B cell (primary cell): ENCODE measurements around the gene CREB5. TPM values are rescaled to one million over a fixed set of nuclear protein-coding genes. Genes with fewer than 3 reads are reported as not detected.

ENCODE experiments used
- ATAC-seq: fragments of 200-7000 bp; cut with Tn5 transposase; one replicate; pipeline ENCODE4 v1.10.0; 2021; ENCODE audit warnings: low read depth, mild to moderate bottlenecking, moderate number of reproducible peaks, moderate library complexity
- CTCF ChIA-PET: fragments of 350-600 bp; sonication (Branson Sonifier 250); formaldehyde crosslinking; loops from one replicate; lab custom pipeline; 2021; ENCODE audit warnings: antibody characterized with exemption, inconsistent platforms; lab: Charles Lee
- POLR2A ChIA-PET: fragments of 350-600 bp; sonication (Branson Sonifier 250); formaldehyde crosslinking; loops from one replicate; lab custom pipeline; 2021; ENCODE audit warnings: antibody characterized with exemption; lab: Charles Lee
- DNase-seq: peaks from one replicate; pipeline ENCODE4 v3.0.0; 2013
- H2AFZ ChIP-seq: 2 replicates; pipeline ENCODE4 v1.6.1; 2012; ENCODE audit warnings: mild to moderate bottlenecking, low read depth, low read length; ENCODE audit not compliant: insufficient read depth, poor library complexity, severe bottlenecking
- H3K27ac ChIP-seq, 2 donors: 1 replicate in 1 of 2; 2 replicates in 1 of 2; pipeline ENCODE4 v1.5.1; 2012 to 2013; ENCODE audit warnings: low read length in 2 of 2, mild to moderate bottlenecking in 2 of 2, moderate library complexity in 1 of 2
- H3K27me3 ChIP-seq, 4 experiments: fragments of 200-600 bp in 1 of 4; sonication (generic) in 1 of 4; replicated peaks in 1 of 4; 1 replicate in 2 of 4; 2 replicates in 2 of 4; pipeline versions ENCODE4 v1.6.1 to v1.7.0; 2013 to 2016; ENCODE audit warnings: low read length in 3 of 4, mild to moderate bottlenecking in 2 of 4, mixed read lengths in 1 of 4, moderate library complexity in 1 of 4; ENCODE audit not compliant: insufficient read depth in 4 of 4, control insufficient read depth in 3 of 4; ENCODE audit errors: control extremely low read depth in 1 of 4
- H3K36me3 ChIP-seq, 2 experiments: replicated peaks in 1 of 2; 1 replicate in 1 of 2; 2 replicates in 1 of 2; pipeline versions ENCODE4 v1.6.1 to v1.7.1; 2013; ENCODE audit warnings: low read length in 1 of 2; ENCODE audit not compliant: insufficient read depth in 2 of 2, control insufficient read depth in 1 of 2; ENCODE audit errors: control extremely low read depth in 1 of 2, extremely low read depth in 1 of 2
- H3K4me1 ChIP-seq, 2 donors: fragments of 200-600 bp in 1 of 2; sonication (generic) in 1 of 2; 1 replicate in 1 of 2; 2 replicates in 1 of 2; pipeline versions ENCODE4 v1.5.1 to v1.6.1; 2013 to 2017; ENCODE audit warnings: low read length in 2 of 2; ENCODE audit not compliant: control insufficient read depth in 2 of 2, insufficient read depth in 2 of 2
- H3K4me2 ChIP-seq: replicated peaks from 2 replicates; pipeline ENCODE3; 2012; ENCODE audit warnings: mild to moderate bottlenecking, low read depth, low read length; ENCODE audit not compliant: poor library complexity, severe bottlenecking
- H3K4me3 ChIP-seq, 5 experiments: fragments of 200-600 bp in 1 of 5; sonication (generic) in 1 of 5; 1 replicate in 3 of 5; 2 replicates in 2 of 5; pipeline versions ENCODE4 v1.5.1 to v1.7.0; 2011 to 2016; ENCODE audit warnings: low read length in 4 of 5, mild to moderate bottlenecking in 4 of 5, low read depth in 2 of 5, control low read depth in 1 of 5, moderate library complexity in 1 of 5; ENCODE audit not compliant: insufficient read depth in 1 of 5; ENCODE audit errors: control extremely low read depth in 1 of 5, extremely low read depth in 1 of 5
- H3K79me2 ChIP-seq: fragments of 200-600 bp; sonication (generic); one replicate; pipeline ENCODE4 v1.6.0; 2016; ENCODE audit warnings: low read length; ENCODE audit not compliant: control insufficient read depth, insufficient read depth
- H3K9ac ChIP-seq: fragments of 200-600 bp; sonication (generic); 2 replicates; pipeline ENCODE4 v1.6.1; 2017; ENCODE audit warnings: mild to moderate bottlenecking, low read length, moderate library complexity
- H3K9me3 ChIP-seq, 3 donors: one replicate each; pipeline versions ENCODE4 v1.6.1 to v1.7.1; 2013; ENCODE audit warnings: low read length in 2 of 3; ENCODE audit not compliant: control insufficient read depth in 2 of 3, insufficient read depth in 1 of 3; ENCODE audit errors: control extremely low read depth in 1 of 3
- H4K20me1 ChIP-seq: 2 replicates; pipeline ENCODE4 v1.6.0; 2012; ENCODE audit warnings: mild to moderate bottlenecking, low read length; ENCODE audit not compliant: insufficient read depth, control insufficient read depth, poor library complexity, severe bottlenecking
- H3K27ac Mint-ChIP-seq: one replicate; pipeline ENCODE4 v1.8.0; 2021; ENCODE audit warnings: mixed read lengths
- H3K27me3 Mint-ChIP-seq: one replicate; pipeline ENCODE4 v1.8.0; 2021; ENCODE audit warnings: mixed read lengths
- H3K4me1 Mint-ChIP-seq: one replicate; pipeline ENCODE4 v1.8.0; 2021; ENCODE audit warnings: mixed read lengths
- H3K4me3 Mint-ChIP-seq: one replicate; pipeline ENCODE4 v1.8.0; 2021; ENCODE audit warnings: mixed read lengths
- H3K9me3 Mint-ChIP-seq: one replicate; pipeline ENCODE4 v1.8.0; 2022; ENCODE audit warnings: mixed read lengths; ENCODE audit not compliant: insufficient read depth
- EZH2 ChIP-seq: IDR thresholded peaks from 2 replicates; pipeline ENCODE4 v1.6.1; 2012; ENCODE audit warnings: borderline replicate concordance, low read depth, mild to moderate bottlenecking, moderate library complexity, low read length; ENCODE audit not compliant: insufficient read depth, poor library complexity, severe bottlenecking
- WGBS: methylation state at CpG from one replicate; pipeline ENCODE4 v1.1.5; 2013; ENCODE audit warnings: missing lambda C conversion rate; ENCODE audit not compliant: insufficient coverage; 5-methylcytosine and 5-hydroxymethylcytosine counted together
- intact Hi-C: fragments of 100-400 bp; cut with micrococcal nuclease; formaldehyde crosslinking; loops from one replicate; pipeline ENCODE4 v1.10.0; 2022
- polyA plus RNA-seq: library from polyadenylated mRNA; depleted of rRNA; stranded (reverse); fragments of >200 nt; gene quantifications from 2 replicates; pipeline ENCODE4 v1.2.3, GENCODE V29; 2012
- total RNA-seq, 2 donors: library from RNA; stranded (reverse); fragments of 120-200 nt in 1 of 2; gene quantifications; 1 replicate in 1 of 2; 2 replicates in 1 of 2; pipeline versions ENCODE4 v1.2.3 to v1.2.4, GENCODE V29; 2013 to 2022
- TF ChIP-seq, protein P1 (sequence below): fragments of 200-600 bp; IDR thresholded peaks from one replicate; pipeline ENCODE4 v1.8.0; 2022; ENCODE audit warnings: antibody characterized with exemption, mild to moderate bottlenecking

CREB5 gene
- total and polyA plus RNA-seq, 2 donors (not counting 1 experiment from before 2014, with no cell fraction given): 0.05 to 0.95 TPM

DNA sequence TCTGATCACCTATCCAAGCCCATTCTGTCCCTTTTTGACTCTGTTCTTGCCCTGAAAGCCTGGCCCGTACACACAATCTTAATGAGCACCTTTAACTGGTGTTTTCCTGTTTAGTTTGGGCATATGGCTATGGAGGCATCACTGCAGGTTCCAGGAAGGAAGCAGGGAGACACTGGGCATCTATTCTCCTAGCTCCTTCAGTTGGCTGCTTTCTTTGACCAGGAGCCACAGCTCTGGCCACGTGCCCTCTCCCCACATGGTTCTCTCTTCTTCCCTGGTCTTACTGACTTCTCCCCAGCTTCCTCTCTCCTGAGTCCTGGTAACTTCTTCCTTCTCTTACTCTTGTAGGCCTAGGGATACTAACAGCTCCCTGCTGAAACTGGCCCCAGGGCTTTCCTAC is 144.4 kb downstream of the CREB5 start:
- no peak for DNase-seq
- no peak overlapping the region for H3K4me3 Mint-ChIP-seq
- TF ChIP-seq EZH2: no peak
- TF ChIP-seq, protein P1, sequence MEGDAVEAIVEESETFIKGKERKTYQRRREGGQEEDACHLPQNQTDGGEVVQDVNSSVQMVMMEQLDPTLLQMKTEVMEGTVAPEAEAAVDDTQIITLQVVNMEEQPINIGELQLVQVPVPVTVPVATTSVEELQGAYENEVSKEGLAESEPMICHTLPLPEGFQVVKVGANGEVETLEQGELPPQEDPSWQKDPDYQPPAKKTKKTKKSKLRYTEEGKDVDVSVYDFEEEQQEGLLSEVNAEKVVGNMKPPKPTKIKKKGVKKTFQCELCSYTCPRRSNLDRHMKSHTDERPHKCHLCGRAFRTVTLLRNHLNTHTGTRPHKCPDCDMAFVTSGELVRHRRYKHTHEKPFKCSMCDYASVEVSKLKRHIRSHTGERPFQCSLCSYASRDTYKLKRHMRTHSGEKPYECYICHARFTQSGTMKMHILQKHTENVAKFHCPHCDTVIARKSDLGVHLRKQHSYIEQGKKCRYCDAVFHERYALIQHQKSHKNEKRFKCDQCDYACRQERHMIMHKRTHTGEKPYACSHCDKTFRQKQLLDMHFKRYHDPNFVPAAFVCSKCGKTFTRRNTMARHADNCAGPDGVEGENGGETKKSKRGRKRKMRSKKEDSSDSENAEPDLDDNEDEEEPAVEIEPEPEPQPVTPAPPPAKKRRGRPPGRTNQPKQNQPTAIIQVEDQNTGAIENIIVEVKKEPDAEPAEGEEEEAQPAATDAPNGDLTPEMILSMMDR: no peak
- H3K4me1 Mint-ChIP-seq: no peaks in the 10 kb centered on the region
- no peak overlapping the region for H3K27ac Mint-ChIP-seq
- POLR2A ChIA-PET: no interaction called here
- peaks cover 0 to 6% (median 1%) of the 10 kb centered on the region in 4 experiments for H3K27me3 ChIP-seq
- 71% methylated on average over 1 of the region's 2 CpGs for WGBS
- no peaks in the 10 kb centered on the region for H4K20me1 ChIP-seq
- no peak overlapping the region for H2AFZ ChIP-seq
- peaks cover 15% of the 10 kb centered on the region for H3K27me3 Mint-ChIP-seq
- H3K36me3 ChIP-seq: no peaks in the 10 kb centered on the region
- H3K4me3 ChIP-seq: no peak overlapping the region
- no peaks in the 10 kb centered on the region for H3K4me1 ChIP-seq
- H3K4me2 ChIP-seq: no peak overlapping the region
- no peaks in the 10 kb centered on the region for H3K9me3 ChIP-seq
- no peak overlapping the region for H3K9ac ChIP-seq
- H3K79me2 ChIP-seq: no peaks in the 10 kb centered on the region
- CTCF ChIA-PET: no interaction called here
- intact Hi-C loops: no loop called here
- H3K9me3 Mint-ChIP-seq: no peaks in the 10 kb centered on the region
- H3K27ac ChIP-seq: no peak overlapping the region
- no peak for ATAC-seq

DNA sequence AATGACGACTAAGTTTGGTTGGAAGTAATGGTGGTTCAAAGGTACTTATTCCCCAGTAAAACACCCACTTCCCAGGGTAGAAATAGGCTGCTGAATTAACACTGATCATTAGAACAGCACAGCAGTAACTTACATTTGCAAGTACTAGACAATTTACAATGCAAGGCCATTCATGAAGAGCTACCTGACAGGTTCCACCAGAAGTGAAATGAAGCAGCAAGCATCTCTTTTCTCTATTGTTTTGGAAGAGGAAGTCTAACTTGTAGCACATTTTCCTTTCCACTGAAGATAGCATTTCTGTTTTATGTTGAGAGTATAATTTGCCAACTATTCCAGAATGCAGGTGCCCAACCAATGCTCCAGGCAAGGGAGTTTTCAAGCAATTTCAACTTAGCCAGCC is 145.9 kb downstream of the CREB5 start:
- H3K27me3 ChIP-seq: peaks cover 0 to 6% (median 0%) of the 10 kb centered on the region in 4 experiments
- H3K36me3 ChIP-seq: no peaks in the 10 kb centered on the region
- Mint-ChIP-seq H3K4me1 (no peaks in the 10 kb centered on the region), H3K27me3 (peaks cover 6% of the 10 kb centered on the region), H3K9me3 (no peaks in the 10 kb centered on the region), H3K27ac (no peak overlapping the region), H3K4me3 (no peak overlapping the region)
- no peak for ATAC-seq
- H3K4me1 ChIP-seq: no peaks in the 10 kb centered on the region
- no peak for DNase-seq
- ChIA-PET CTCF (no interaction called here), POLR2A (no interaction called here)
- WGBS: no CpG with 5 or more reads among the region's 1 CpG
- no peaks in the 10 kb centered on the region for H3K79me2 ChIP-seq
- no peaks in the 10 kb centered on the region for H3K9me3 ChIP-seq
- no peak for TF ChIP-seq EZH2
- TF ChIP-seq, protein P1: no peak
- no peak overlapping the region for H3K4me2 ChIP-seq
- H3K27ac ChIP-seq: no peak overlapping the region
- H4K20me1 ChIP-seq: no peaks in the 10 kb centered on the region
- H3K9ac ChIP-seq: no peak overlapping the region
- no peak overlapping the region for H2AFZ ChIP-seq
- H3K4me3 ChIP-seq: no peak overlapping the region
- intact Hi-C loops: no loop called here
